ENCODE results near the gene JUN.
A peak's percentile ranks its signal among the peaks of the same experiment; 100 is the strongest.

The JUN gene

GRCh38 chr1:58783993-58784757, at the start of gene JUN:
TSS of gene JUN (minus strand) at chr1:58784047. CDS start at chr1:58783070, 977 bp downstream.
- peak; percentile 98 for DNase-seq (ENCODE audit: low read depth)

- DNase-seq (ENCODE audit: low read depth), result no peak
Observed at GRCh38 chr1:58833166-58833565, 49.3 kb upstream of the JUN start.

- no peak for DNase-seq (ENCODE audit: low read depth)
Observed at GRCh38 chr1:58830291-58830690, 46.4 kb upstream of the JUN start.

GRCh38 chr1:58829866-58830265, 46.0 kb upstream of the JUN start:
- DNase-seq (ENCODE audit: low read depth), result no peak

GRCh38 chr1:58827298-58827697, 43.5 kb upstream of the JUN start:
- DNase-seq (ENCODE audit: low read depth), result no peak

- no peak for DNase-seq (ENCODE audit: low read depth)
Observed at GRCh38 chr1:58824753-58825389, 41.0 kb upstream of the JUN start.

- no peak for DNase-seq (ENCODE audit: low read depth)
Observed at GRCh38 chr1:58823481-58824010, 39.7 kb upstream of the JUN start.

- no peak for DNase-seq (ENCODE audit: low read depth)
Observed at GRCh38 chr1:58821309-58821708, 37.5 kb upstream of the JUN start.

- DNase-seq (ENCODE audit: low read depth), result no peak
Observed at GRCh38 chr1:58818976-58819375, 35.1 kb upstream of the JUN start.

GRCh38 chr1:58818075-58818474, 34.2 kb upstream of the JUN start:
- no peak for DNase-seq (ENCODE audit: low read depth)

GRCh38 chr1:58816747-58817221, 32.9 kb upstream of the JUN start:
- DNase-seq (ENCODE audit: low read depth), result no peak

GRCh38 chr1:58816072-58816746, 32.4 kb upstream of the JUN start:
- no peak for DNase-seq (ENCODE audit: low read depth)

- DNase-seq (ENCODE audit: low read depth), result no peak
Observed at GRCh38 chr1:58815686-58816071, 31.8 kb upstream of the JUN start.

- no peak for DNase-seq (ENCODE audit: low read depth)
Observed at GRCh38 chr1:58815069-58815685, 31.3 kb upstream of the JUN start.

GRCh38 chr1:58814251-58815068, 30.6 kb upstream of the JUN start:
- DNase-seq (ENCODE audit: low read depth), result no peak

GRCh38 chr1:58813801-58814200, 30.0 kb upstream of the JUN start:
- DNase-seq (ENCODE audit: low read depth), result no peak

GRCh38 chr1:58813361-58813760, 29.5 kb upstream of the JUN start:
- DNase-seq (ENCODE audit: low read depth), result no peak

GRCh38 chr1:58812926-58813325, 29.1 kb upstream of the JUN start:
- no peak for DNase-seq (ENCODE audit: low read depth)

GRCh38 chr1:58812468-58812867, 28.6 kb upstream of the JUN start:
- DNase-seq (ENCODE audit: low read depth), result no peak

GRCh38 chr1:58811303-58811702, 27.5 kb upstream of the JUN start:
- no peak for DNase-seq (ENCODE audit: low read depth)

GRCh38 chr1:58809325-58810010, 25.6 kb upstream of the JUN start:
- DNase-seq (ENCODE audit: low read depth), result no peak
